H7 (cell line): Measurements from ENCODE around the gene LRRC70. TPM values are rescaled to one million over a fixed set of nuclear protein-coding genes. Genes with fewer than 3 reads are reported as not detected.
"Not testable (repeated sequence)": the region's sequence is repeated elsewhere in the genome, so short reads cannot be mapped to it uniquely, and the experiment has no call there.

ENCODE experiments used
- DNase-seq: peaks from one replicate; pipeline ENCODE4 v3.0.0; 2012
- H3K27me3 ChIP-seq: 2 replicates; pipeline ENCODE4 v1.6.0; 2011; ENCODE audit warnings: mild to moderate bottlenecking, low read length; ENCODE audit not compliant: control insufficient read depth, insufficient read depth
- H3K36me3 ChIP-seq: replicated peaks from 2 replicates; pipeline ENCODE4 v1.5.1; 2011; ENCODE audit warnings: low read length; ENCODE audit not compliant: control insufficient read depth, insufficient read depth
- H3K4me3 ChIP-seq: 2 replicates; pipeline ENCODE4 v1.5.1; 2011; ENCODE audit warnings: low read depth, mild to moderate bottlenecking, control low read depth, low read length, moderate library complexity; ENCODE audit not compliant: insufficient read depth
- total RNA-seq: library from RNA; depleted of rRNA; stranded (reverse); fragments of >200 nt; shearing (Covaris generic); gene quantifications from 2 replicates; pipeline ENCODE4 v1.2.3, GENCODE V29; 2014

LRRC70 gene
- total RNA-seq, 1 experiment from 2014 or later, result 0.55 TPM

DNA sequence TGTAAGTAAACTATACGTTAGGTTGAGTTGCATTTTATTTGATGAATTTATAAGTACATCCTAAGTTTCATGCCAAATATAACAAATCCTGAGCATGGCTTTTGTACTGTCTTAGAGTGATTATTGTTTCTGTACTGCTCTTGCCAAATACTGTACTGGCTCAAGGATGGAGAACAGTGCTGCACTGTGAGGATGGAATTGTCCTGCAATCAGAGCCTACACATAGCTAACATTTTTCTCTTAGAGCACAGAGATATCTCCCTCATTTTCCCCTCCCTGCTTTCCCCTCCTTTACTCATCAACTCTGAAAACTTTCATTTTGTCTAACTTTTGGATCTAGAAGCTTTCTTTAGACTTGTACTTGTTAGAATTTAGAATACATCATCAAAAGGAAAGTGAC lies 28.3 kb downstream of the LRRC70 start:
- Histone ChIP-seq H3K27me3 (no peaks in the 10 kb centered on the region), H3K36me3 (no peaks in the 10 kb centered on the region), H3K4me3 (no peak overlapping the region)
- no peak for DNase-seq

GRCh38 chr5:62607615-62608014 lies 29.0 kb downstream of the LRRC70 start:
- no peaks in the 10 kb centered on the region for H3K36me3 ChIP-seq
- DNase-seq, result no peak
- no peak overlapping the region for H3K4me3 ChIP-seq
- H3K27me3 ChIP-seq, result no peaks in the 10 kb centered on the region

DNA sequence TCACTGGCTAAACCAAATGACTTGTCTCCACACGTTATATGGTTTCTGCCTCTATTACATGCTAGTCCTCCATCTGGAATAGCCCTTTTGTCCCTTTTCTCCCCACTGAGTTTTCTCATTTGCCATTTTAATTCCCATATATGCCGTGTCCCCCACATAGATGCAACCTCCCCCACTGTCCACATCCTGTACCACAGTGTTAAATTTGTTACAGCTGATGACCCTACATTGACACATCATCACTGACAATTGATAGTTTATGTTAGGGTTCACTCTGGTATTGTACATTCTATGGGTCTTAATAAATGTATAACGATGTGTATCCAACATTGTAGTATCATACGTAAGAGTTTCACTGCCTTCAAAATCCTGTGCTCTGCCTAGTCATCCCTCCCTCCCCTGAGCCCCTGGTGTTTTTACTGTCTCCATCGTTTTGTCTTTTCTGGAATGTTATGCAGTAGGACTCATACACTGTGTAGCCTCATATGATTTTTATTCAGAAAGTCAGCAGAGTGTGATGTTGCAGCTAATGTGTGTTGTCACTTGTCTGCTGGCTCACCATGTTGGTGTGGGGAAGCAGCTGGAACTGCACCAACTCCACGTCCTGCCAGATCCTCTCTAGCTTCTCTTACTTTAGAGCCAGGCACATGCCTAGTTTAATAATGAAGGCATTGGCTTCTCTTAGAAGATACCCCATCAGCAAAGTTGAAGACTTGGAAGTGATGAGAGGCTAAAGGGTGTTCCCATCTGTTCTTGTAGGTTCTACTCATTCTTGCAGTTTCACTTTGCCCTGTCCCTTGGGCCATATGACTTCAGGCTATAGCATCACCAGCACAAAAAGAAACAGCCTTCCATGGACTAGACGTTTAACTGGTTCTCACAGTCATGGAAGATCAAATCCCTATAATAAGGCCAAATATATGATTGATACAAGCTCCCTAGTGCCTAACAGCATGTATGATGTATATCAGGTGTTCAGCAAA lies 30.2 kb downstream of the LRRC70 start:
- H3K27me3 ChIP-seq, result no peaks in the 10 kb centered on the region
- H3K4me3 ChIP-seq, result no peak overlapping the region
- no peak for DNase-seq
- no peaks in the 10 kb centered on the region for H3K36me3 ChIP-seq

- no peak overlapping the region for H3K4me3 ChIP-seq
- DNase-seq, result no peak
Observed at GRCh38 chr5:62614355-62614754, 35.7 kb downstream of the LRRC70 start.

DNA sequence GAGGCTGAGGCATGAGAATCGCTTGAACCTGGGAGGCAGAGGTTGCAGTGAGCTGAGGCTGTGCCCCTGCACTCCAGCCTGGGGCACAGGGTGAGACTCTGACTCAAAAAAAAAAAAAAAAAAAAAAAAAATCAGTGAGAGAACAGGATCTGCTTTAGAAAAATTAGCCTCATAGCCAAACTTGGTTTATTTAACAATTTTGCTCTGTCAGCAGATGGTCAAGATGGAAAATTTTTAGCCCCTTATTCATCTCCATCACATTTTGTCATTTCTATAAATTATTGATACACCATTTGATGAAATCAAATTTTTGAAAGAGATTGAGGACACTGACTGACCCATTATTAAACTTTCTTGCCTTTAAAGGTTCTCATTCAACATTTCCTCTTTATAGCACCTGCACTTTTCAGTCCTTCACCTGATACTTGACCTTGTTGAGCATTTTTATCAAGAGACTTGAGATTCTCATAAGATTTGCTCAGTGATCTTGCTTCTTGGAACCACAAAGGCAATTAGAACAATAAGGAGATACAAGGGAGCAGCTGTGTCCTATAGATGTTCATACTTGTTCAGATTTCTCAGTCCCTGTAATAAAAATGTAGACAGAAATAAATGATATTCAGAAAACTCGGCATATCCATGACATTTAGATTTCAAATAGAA lies 38.1 kb downstream of the LRRC70 start:
- no peak overlapping the region for H3K4me3 ChIP-seq
- H3K36me3 ChIP-seq, result peaks cover 3% of the 10 kb centered on the region
- no peak for DNase-seq
- H3K27me3 ChIP-seq, result no peaks in the 10 kb centered on the region

More at GRCh38 chr5:62614355-62614754, 35.7 kb downstream of the LRRC70 start:
- H3K27me3 ChIP-seq, result no peaks in the 10 kb centered on the region
- peaks cover 3% of the 10 kb centered on the region for H3K36me3 ChIP-seq

DNA sequence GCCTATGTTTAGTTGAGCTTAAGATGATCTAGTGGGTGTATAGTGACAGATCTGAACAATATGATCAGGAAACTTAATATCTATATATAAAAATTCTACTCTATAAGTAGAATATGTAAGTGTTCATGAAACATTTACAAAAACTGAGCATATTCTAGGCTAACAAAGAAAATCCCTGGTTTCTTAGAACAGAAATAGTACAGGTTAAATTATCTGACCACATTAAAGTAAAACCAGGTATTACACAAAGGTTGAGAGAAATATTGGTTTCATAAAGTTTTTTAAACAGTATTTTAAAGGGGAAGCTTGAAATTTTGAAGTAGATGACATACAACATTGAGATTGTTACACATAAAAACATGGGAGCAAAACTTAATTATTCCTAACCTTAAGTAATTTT lies 39.3 kb downstream of the LRRC70 start:
- H3K4me3 ChIP-seq, result no peak overlapping the region
- H3K36me3 ChIP-seq, result peaks cover 3% of the 10 kb centered on the region
- no peak for DNase-seq
- no peaks in the 10 kb centered on the region for H3K27me3 ChIP-seq

DNA sequence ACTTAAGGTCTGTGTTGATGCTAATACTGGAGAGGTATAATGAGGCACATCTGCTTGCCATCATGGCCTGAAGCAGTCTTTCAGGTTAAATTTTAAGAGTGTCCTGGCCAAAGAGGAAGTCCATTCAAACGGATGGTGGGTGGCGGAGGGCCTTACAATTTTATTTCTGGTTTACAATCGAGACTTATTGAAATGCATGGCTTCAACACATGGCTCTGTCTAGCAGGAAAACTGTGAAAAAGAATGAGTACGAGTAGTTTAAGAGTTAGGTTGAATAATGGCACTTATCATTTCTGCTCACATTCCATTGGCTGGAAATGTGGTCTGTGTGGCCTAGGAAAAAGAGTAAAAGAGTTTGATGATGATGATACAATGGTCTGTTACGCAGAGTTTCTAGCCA lies 42.1 kb downstream of the LRRC70 start:
- no peak for DNase-seq
- H3K4me3 ChIP-seq, result no peak overlapping the region
- no peaks in the 10 kb centered on the region for H3K27me3 ChIP-seq
- no peaks in the 10 kb centered on the region for H3K36me3 ChIP-seq

GRCh38 chr5:62621280-62621679 lies 42.7 kb downstream of the LRRC70 start:
- H3K4me3 ChIP-seq, result no peak overlapping the region
- H3K36me3 ChIP-seq, result no peaks in the 10 kb centered on the region
- peak; percentile 75 for DNase-seq
- no peaks in the 10 kb centered on the region for H3K27me3 ChIP-seq

DNA sequence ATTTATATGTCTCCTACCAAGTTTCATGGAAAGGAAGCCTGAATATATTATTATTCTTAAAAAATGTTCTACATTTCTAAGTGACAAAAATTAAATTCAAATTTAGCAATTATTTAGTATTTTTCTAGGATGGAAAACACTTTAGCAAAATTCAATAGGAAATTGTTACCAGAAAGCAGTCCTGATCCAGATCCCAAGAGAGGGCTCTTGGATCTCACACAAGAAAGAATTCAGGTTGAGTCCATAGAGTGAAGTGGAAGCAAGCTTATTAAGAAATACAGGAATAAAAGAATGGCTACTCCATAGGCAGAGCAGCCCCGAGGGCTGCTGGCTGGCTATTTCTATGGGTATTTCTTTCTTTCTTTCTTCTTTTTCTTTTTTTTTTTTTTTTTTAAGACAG lies 44.7 kb downstream of the LRRC70 start:
- no peak for DNase-seq
- no peak overlapping the region for H3K4me3 ChIP-seq

GRCh38 chr5:62624436-62624835 lies 45.8 kb downstream of the LRRC70 start:
- DNase-seq, H3K36me3 ChIP-seq, H3K4me3 ChIP-seq, H3K27me3 ChIP-seq: not testable (repeated sequence)

More for the DNA sequence above, 44.7 kb downstream of the LRRC70 start:
- Histone ChIP-seq H3K27me3 (no peaks in the 10 kb centered on the region), H3K36me3 (no peaks in the 10 kb centered on the region)

- Histone ChIP-seq H3K36me3 (no peaks in the 10 kb centered on the region), H3K4me3 (no peak overlapping the region), H3K27me3 (no peaks in the 10 kb centered on the region)
- no peak for DNase-seq
Observed at GRCh38 chr5:62626534-62626933, 47.9 kb downstream of the LRRC70 start.

- no peaks in the 10 kb centered on the region for H3K36me3 ChIP-seq
- no peaks in the 10 kb centered on the region for H3K27me3 ChIP-seq
- H3K4me3 ChIP-seq, result no peak overlapping the region
- DNase-seq, result no peak
Observed at GRCh38 chr5:62627121-62627520, 48.5 kb downstream of the LRRC70 start.

DNA sequence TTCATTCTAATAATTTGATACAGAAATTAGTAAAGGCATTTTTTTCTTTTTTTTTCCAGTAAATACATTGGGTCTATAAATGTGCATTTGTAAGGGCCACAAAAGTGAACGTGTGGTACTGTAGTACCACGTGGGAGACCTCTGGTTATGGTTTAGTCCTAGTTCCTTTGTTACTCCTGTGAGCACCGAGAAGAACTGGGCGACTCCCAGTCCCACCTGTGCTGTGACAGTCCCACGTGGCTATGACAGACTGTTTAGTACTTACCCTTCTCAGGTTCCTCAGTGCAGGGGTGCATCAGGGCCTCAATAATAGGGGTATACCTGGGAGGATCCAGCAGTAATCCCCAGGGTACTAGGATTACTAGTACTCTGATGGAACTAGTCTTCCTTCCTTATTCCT lies 49.3 kb downstream of the LRRC70 start:
- no peaks in the 10 kb centered on the region for H3K36me3 ChIP-seq
- H3K4me3 ChIP-seq, result no peak overlapping the region
- no peak for DNase-seq
- no peaks in the 10 kb centered on the region for H3K27me3 ChIP-seq
